ENCODE measurements around the gene NOP9.

NOP9 gene

DNA sequence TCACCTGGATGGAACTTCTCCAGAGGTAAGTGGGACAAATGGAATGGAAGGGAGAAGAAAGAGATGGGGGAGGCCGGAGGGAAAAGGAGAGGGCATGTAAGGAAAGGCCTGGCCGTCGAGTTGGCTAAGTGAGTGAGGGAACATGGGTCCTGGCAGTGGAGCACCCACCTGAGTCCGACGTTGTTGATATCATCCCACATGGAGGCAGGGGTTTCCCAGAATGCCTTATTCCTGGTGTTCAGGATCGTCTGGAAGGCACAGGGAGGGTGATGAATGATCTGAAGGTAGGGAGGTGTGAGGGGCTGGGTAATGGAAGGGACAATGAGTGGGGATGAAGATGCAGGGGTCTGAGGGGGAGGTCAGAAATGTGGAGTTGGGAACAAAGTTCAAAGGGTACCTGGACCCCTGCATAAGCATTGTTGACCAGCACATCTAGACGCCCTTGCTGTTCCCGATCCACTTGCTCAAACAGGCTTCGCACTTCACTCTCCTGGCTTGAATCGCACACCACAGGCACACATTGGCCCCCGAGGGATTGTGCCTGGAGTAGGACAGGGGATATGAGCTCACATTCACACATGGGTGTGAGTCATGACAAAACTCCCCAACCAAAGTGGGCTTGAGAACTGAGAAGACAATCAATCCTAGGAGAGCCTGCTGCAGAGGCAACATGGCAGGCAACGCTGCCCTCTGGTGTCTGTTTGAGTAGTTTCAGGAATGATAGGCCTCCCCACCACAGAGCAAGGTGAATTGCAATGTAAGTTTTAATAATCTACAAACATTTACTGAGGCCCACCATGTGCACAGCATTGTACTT lies 3.1 kb upstream of the NOP9 start:
- TF ChIP-seq POLR2AphosphoS5 (IDR thresholded peaks at IDR 0.05; ENCODE audit: low read depth, low read length) (no peak), TAF1 (IDR thresholded peaks at IDR 0.05; ENCODE audit: borderline replicate concordance, insufficient read depth, low read length) (no peak), FOXP2 (optimal IDR thresholded peaks at IDR 0.05; ENCODE audit: borderline replicate concordance, extremely low read depth, extremely low read length, insufficient read depth) (no peak), SIN3A (IDR thresholded peaks at IDR 0.05; ENCODE audit: borderline replicate concordance, insufficient read depth, low read length) (no peak)
- TF ChIP-seq, protein P1, sequence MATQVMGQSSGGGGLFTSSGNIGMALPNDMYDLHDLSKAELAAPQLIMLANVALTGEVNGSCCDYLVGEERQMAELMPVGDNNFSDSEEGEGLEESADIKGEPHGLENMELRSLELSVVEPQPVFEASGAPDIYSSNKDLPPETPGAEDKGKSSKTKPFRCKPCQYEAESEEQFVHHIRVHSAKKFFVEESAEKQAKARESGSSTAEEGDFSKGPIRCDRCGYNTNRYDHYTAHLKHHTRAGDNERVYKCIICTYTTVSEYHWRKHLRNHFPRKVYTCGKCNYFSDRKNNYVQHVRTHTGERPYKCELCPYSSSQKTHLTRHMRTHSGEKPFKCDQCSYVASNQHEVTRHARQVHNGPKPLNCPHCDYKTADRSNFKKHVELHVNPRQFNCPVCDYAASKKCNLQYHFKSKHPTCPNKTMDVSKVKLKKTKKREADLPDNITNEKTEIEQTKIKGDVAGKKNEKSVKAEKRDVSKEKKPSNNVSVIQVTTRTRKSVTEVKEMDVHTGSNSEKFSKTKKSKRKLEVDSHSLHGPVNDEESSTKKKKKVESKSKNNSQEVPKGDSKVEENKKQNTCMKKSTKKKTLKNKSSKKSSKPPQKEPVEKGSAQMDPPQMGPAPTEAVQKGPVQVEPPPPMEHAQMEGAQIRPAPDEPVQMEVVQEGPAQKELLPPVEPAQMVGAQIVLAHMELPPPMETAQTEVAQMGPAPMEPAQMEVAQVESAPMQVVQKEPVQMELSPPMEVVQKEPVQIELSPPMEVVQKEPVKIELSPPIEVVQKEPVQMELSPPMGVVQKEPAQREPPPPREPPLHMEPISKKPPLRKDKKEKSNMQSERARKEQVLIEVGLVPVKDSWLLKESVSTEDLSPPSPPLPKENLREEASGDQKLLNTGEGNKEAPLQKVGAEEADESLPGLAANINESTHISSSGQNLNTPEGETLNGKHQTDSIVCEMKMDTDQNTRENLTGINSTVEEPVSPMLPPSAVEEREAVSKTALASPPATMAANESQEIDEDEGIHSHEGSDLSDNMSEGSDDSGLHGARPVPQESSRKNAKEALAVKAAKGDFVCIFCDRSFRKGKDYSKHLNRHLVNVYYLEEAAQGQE (IDR thresholded peaks at IDR 0.05; ENCODE audit: insufficient read depth in 1 of 2, low read depth in 2 of 2, low read length in 2 of 2): no peak

DNA sequence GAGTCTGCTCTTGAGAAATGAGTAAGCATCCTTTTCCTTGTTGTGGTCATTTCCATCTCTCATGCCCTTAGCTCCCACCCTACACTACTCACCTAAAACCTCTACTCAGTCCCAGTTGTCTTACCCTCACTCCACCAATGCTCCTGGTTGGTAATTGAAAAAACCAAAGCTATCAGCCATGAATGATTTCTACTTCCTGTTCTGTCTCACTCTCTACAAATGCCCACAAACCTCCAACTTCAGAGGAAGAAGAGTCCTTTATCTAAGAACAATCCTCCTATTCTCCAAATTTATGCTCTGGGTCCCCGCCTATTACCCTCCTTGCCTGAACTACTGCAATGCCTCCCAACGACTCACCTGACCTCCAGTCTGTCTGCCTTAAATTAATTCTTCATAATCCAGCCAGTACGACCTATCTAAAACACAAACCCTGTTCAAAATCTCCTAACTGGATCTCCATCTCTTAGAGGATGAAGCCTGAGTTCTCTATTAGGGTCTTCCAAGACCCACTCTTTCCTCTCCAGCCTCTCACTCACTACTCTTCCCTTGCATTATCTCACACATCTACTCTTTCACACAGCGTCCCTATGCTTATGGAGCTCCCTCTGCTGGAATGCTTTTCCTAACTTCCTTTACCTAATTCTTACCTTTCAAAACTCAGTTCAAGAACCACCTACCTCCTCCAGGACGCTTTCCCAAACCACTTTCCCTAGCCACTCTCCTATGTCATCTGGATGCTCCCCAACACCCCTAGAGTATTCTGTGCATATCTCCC lies 2.3 kb upstream of the NOP9 start:
- no peak for TF ChIP-seq FOXP2 (optimal IDR thresholded peaks at IDR 0.05; ENCODE audit: borderline replicate concordance, extremely low read depth, extremely low read length, insufficient read depth)
- TF ChIP-seq POLR2AphosphoS5 (IDR thresholded peaks at IDR 0.05; ENCODE audit: low read depth, low read length): no peak
- no peak for TF ChIP-seq SIN3A (IDR thresholded peaks at IDR 0.05; ENCODE audit: borderline replicate concordance, insufficient read depth, low read length)
- TF ChIP-seq TAF1 (IDR thresholded peaks at IDR 0.05; ENCODE audit: borderline replicate concordance, insufficient read depth, low read length): no peak
- TF ChIP-seq, protein P1 (IDR thresholded peaks at IDR 0.05; ENCODE audit: insufficient read depth in 1 of 2, low read depth in 2 of 2, low read length in 2 of 2): no peak

DNA sequence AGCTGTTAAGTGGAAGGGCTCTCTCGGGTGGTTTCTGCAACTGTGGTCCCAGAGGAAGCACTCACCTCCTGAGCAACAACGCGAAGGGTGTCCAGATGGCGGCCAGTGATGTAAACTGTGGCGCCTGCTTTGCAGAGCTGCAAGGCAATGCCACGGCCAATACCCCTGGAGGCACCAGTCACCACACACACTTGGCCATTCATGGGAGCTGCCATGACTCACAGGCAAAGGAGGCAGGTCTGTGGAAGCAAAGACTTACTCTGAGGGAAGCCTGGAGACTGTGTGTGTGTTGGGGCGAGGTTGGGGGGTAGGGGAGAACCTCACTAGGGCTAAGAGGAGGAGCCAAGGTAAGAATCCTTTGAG lies 777 bp upstream of the NOP9 start:
- TF ChIP-seq POLR2AphosphoS5 (IDR thresholded peaks at IDR 0.05; ENCODE audit: low read depth, low read length) (no peak), SIN3A (IDR thresholded peaks at IDR 0.05; ENCODE audit: borderline replicate concordance, insufficient read depth, low read length) (no peak), FOXP2 (optimal IDR thresholded peaks at IDR 0.05; ENCODE audit: borderline replicate concordance, extremely low read depth, extremely low read length, insufficient read depth) (no peak), TAF1 (IDR thresholded peaks at IDR 0.05; ENCODE audit: borderline replicate concordance, insufficient read depth, low read length) (no peak)
- TF ChIP-seq, protein P1 (IDR thresholded peaks at IDR 0.05; ENCODE audit: insufficient read depth in 1 of 2, low read depth in 2 of 2, low read length in 2 of 2): no peak

DNA sequence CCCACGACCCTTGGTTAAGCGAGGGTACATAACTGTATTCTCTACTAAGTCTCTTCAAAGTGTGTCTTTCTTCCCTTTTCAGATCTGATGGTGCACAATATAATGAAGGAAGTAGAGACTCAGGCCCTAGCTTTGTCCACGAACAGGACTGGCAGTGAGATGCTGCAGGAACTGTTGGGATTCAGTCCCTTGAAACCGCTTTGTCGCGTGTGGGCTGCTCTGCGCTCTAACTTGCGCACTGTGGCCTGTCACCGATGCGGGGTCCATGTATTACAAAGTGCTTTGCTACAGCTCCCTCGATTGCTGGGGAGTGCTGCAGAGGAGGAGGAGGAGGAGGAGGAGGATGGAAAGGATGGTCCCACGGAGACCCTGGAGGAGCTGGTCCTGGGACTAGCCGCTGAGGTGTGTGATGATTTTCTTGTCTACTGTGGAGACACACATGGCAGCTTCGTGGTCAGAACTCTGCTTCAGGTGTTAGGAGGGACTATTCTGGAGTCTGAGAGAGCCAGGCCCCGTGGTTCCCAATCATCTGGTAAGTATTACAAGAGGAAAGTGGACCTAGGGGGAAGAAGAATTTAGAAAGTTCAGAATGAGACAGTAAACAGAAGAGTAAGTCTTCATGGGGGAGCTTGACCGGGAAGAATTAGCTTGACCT lies 803 bp downstream of the NOP9 start:
- TF ChIP-seq, protein P1 (IDR thresholded peaks at IDR 0.05; ENCODE audit: insufficient read depth in 1 of 2, low read depth in 2 of 2, low read length in 2 of 2): no peak
- TF ChIP-seq SIN3A (IDR thresholded peaks at IDR 0.05; ENCODE audit: borderline replicate concordance, insufficient read depth, low read length): no peak
- no peak for TF ChIP-seq POLR2AphosphoS5 (IDR thresholded peaks at IDR 0.05; ENCODE audit: low read depth, low read length)
- no peak for TF ChIP-seq FOXP2 (optimal IDR thresholded peaks at IDR 0.05; ENCODE audit: borderline replicate concordance, extremely low read depth, extremely low read length, insufficient read depth)
- TF ChIP-seq TAF1 (IDR thresholded peaks at IDR 0.05; ENCODE audit: borderline replicate concordance, insufficient read depth, low read length): no peak

All from PFSK-1 (cell line).